Mucosa of rectum (tissue), 2 donors: ENCODE measurements around the gene SRGN.

ENCODE experiments used
- H3K27ac ChIP-seq, 2 donors: one replicate each; pipeline ENCODE4 v1.7.0; 2013; ENCODE audit warnings: inconsistent platforms in 2 of 2, low read depth in 2 of 2, low read length in 2 of 2
- H3K27me3 ChIP-seq, 2 donors: one replicate each; pipeline ENCODE4 v1.7.0; 2013; ENCODE audit warnings: low read length in 2 of 2; ENCODE audit not compliant: control insufficient read depth in 2 of 2, insufficient read depth in 2 of 2
- H3K36me3 ChIP-seq, 2 donors: one replicate each; pipeline ENCODE4 v1.7.0; 2013; ENCODE audit warnings: low read length in 2 of 2; ENCODE audit not compliant: control insufficient read depth in 2 of 2, insufficient read depth in 2 of 2
- H3K4me1 ChIP-seq, 2 donors: one replicate each; pipeline ENCODE4 v1.7.0; 2013; ENCODE audit warnings: low read length in 2 of 2, mild to moderate bottlenecking in 1 of 2; ENCODE audit not compliant: control insufficient read depth in 2 of 2, insufficient read depth in 2 of 2
- H3K4me3 ChIP-seq, 2 donors: one replicate each; pipeline ENCODE4 v1.7.0; 2013; ENCODE audit warnings: low read length in 2 of 2
- H3K9ac ChIP-seq, 2 donors: one replicate each; pipeline ENCODE4 v1.7.0; 2013; ENCODE audit warnings: low read length in 2 of 2, low read depth in 1 of 2, mild to moderate bottlenecking in 1 of 2
- H3K9me3 ChIP-seq, 2 donors: one replicate each; pipeline ENCODE4 v1.7.0; 2013; ENCODE audit warnings: low read length in 2 of 2; ENCODE audit not compliant: control insufficient read depth in 2 of 2
- donor health status: healthy.
- donor health status: Normal muscosa, but diverticular disease.

SRGN gene

GRCh38 chr10:69049566-69049961 is 38.3 kb upstream of the SRGN start:
- H3K27ac ChIP-seq: peak overlapping the region in 1 of 2 donors; percentile 52
- peaks cover 0 to 3% of the 10 kb centered on the region in 2 donors for H3K4me1 ChIP-seq
- no peaks in the 10 kb centered on the region for H3K27me3 ChIP-seq
- no peak overlapping the region for H3K4me3 ChIP-seq
- no peaks in the 10 kb centered on the region for H3K36me3 ChIP-seq
- no peaks in the 10 kb centered on the region for H3K9me3 ChIP-seq
- H3K9ac ChIP-seq: no peak overlapping the region

DNA sequence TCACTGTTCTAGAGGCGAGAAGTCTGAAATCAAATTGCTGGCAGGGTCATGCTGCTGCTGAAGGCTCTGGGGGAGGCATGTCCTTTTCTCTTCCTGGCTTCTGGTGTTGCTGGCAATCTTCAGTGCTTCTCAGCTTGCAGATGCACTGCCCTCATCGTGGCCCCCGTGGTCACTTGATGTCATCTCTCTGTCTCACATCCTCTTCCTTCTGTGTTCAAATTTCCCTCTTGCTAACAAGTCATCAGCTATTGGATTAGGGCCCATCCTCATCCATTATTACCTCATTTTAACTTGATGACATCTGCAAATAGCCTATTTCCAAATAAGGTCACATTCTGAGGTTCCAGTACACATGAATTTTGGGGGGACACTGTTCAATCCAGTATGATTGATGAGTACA is 36.6 kb upstream of the SRGN start:
- no peaks in the 10 kb centered on the region for H3K9me3 ChIP-seq
- peak overlapping the region; percentile 52 to 61 for H3K27ac ChIP-seq
- H3K9ac ChIP-seq: no peak overlapping the region
- no peaks in the 10 kb centered on the region for H3K27me3 ChIP-seq
- no peak overlapping the region for H3K4me3 ChIP-seq
- peaks cover 0 to 3% of the 10 kb centered on the region in 2 donors for H3K4me1 ChIP-seq
- H3K36me3 ChIP-seq: no peaks in the 10 kb centered on the region

- H3K36me3 ChIP-seq: no peaks in the 10 kb centered on the region
- no peaks in the 10 kb centered on the region for H3K9me3 ChIP-seq
- no peaks in the 10 kb centered on the region for H3K27me3 ChIP-seq
- no peak overlapping the region for H3K9ac ChIP-seq
- peaks cover 0 to 5% of the 10 kb centered on the region in 2 donors for H3K4me1 ChIP-seq
- H3K4me3 ChIP-seq: no peak overlapping the region
- peak overlapping the region; percentile 52 to 61 for H3K27ac ChIP-seq
Observed at GRCh38 chr10:69051710-69052487, 36.0 kb upstream of the SRGN start.

DNA sequence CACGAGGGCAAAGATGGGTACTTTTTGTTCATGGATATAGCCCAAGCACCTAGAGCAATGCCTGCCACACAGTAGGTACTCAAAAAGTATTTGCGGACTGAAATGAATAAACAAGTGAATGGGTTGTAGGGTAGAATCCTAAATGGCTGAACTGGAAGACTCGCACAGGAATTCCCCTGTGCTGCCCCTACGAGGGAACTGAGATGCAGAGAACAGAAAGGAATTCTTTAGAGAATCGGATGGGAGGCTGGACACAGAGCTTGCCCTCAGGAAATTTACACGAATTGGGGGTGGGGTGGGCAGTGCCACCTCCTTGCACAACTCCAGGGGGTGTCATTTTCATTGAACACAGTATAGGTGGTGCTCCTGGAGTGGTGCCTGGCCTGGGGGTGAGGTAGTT is 35.2 kb upstream of the SRGN start:
- H3K36me3 ChIP-seq: no peaks in the 10 kb centered on the region
- no peak overlapping the region for H3K9ac ChIP-seq
- peak overlapping the region in 1 of 2 donors; percentile 27 for H3K27ac ChIP-seq
- peaks cover 0 to 5% of the 10 kb centered on the region in 2 donors for H3K4me1 ChIP-seq
- no peaks in the 10 kb centered on the region for H3K27me3 ChIP-seq
- H3K9me3 ChIP-seq: no peaks in the 10 kb centered on the region
- no peak overlapping the region for H3K4me3 ChIP-seq

GRCh38 chr10:69055241-69055640 is 32.7 kb upstream of the SRGN start:
- no peak overlapping the region for H3K9ac ChIP-seq
- no peaks in the 10 kb centered on the region for H3K9me3 ChIP-seq
- H3K27me3 ChIP-seq: no peaks in the 10 kb centered on the region
- peaks cover 0 to 5% of the 10 kb centered on the region in 2 donors for H3K4me1 ChIP-seq
- no peak overlapping the region for H3K4me3 ChIP-seq
- no peaks in the 10 kb centered on the region for H3K36me3 ChIP-seq
- no peak overlapping the region for H3K27ac ChIP-seq

- H3K27ac ChIP-seq: peak overlapping the region; percentile 61 to 73
- peaks cover under 1 to 5% of the 10 kb centered on the region in 2 donors for H3K4me1 ChIP-seq
- no peak overlapping the region for H3K4me3 ChIP-seq
Observed at GRCh38 chr10:69056129-69056528, 31.8 kb upstream of the SRGN start.

GRCh38 chr10:69056536-69057260 is 31.2 kb upstream of the SRGN start:
- peaks cover 5 to 7% of the 10 kb centered on the region in 2 donors for H3K4me1 ChIP-seq
- no peaks in the 10 kb centered on the region for H3K9me3 ChIP-seq
- H3K27me3 ChIP-seq: no peaks in the 10 kb centered on the region
- no peak overlapping the region for H3K4me3 ChIP-seq
- peak overlapping the region; percentile 25 to 52 for H3K9ac ChIP-seq
- peak overlapping the region; percentile 61 to 73 for H3K27ac ChIP-seq
- H3K36me3 ChIP-seq: no peaks in the 10 kb centered on the region

More at GRCh38 chr10:69056129-69056528, 31.8 kb upstream of the SRGN start:
- Histone ChIP-seq H3K9me3 (no peaks in the 10 kb centered on the region), H3K9ac (no peak overlapping the region), H3K27me3 (no peaks in the 10 kb centered on the region), H3K36me3 (no peaks in the 10 kb centered on the region)

GRCh38 chr10:69057261-69057950 is 30.5 kb upstream of the SRGN start:
- peaks cover 8 to 14% of the 10 kb centered on the region in 2 donors for H3K4me1 ChIP-seq
- peak overlapping the region; percentile 61 to 73 for H3K27ac ChIP-seq
- no peaks in the 10 kb centered on the region for H3K27me3 ChIP-seq
- peak overlapping the region in 1 of 2 donors; percentile 20 for H3K4me3 ChIP-seq
- peak overlapping the region; percentile 41 to 47 for H3K9ac ChIP-seq
- no peaks in the 10 kb centered on the region for H3K9me3 ChIP-seq
- H3K36me3 ChIP-seq: no peaks in the 10 kb centered on the region

DNA sequence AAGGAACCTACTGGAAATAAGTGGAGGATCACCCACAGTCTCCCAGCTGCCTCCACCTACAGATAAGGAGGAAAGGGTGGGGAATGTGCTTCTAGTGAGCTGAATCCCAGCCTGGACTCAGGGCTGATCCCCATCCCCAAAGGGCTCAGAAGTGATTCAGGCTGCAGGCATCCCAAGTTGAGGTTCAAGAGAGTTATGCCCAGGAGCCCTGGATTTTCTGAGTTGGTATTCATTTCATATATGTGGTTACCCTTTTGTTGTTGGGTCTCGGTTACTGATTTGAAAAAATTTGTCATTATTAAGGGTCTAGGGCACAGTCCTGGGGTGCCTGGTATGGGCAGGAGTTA is 30.0 kb upstream of the SRGN start:
- H3K27ac ChIP-seq: peak overlapping the region; percentile 61 to 73
- no peaks in the 10 kb centered on the region for H3K27me3 ChIP-seq
- H3K4me3 ChIP-seq: peak overlapping the region in 1 of 2 donors; percentile 20
- no peaks in the 10 kb centered on the region for H3K9me3 ChIP-seq
- peaks cover 8 to 15% of the 10 kb centered on the region in 2 donors for H3K4me1 ChIP-seq
- no peaks in the 10 kb centered on the region for H3K36me3 ChIP-seq
- H3K9ac ChIP-seq: peak overlapping the region; percentile 41 to 47
